Limb (tissue), 2 donors: ENCODE results near the gene CIDEB.
A peak's percentile ranks its signal among the peaks of the same experiment; 100 is the strongest.
"Not testable (repeated sequence)": the region's sequence is repeated elsewhere in the genome, so short reads cannot be mapped to it uniquely, and the experiment has no call there.

Source experiments
- DNase-seq, 2 donors: peaks; one replicate each; pipeline ENCODE4 v3.0.0-alpha.2; 2016; ENCODE audit errors: extremely low spot score in 2 of 2

CIDEB gene, protein sequence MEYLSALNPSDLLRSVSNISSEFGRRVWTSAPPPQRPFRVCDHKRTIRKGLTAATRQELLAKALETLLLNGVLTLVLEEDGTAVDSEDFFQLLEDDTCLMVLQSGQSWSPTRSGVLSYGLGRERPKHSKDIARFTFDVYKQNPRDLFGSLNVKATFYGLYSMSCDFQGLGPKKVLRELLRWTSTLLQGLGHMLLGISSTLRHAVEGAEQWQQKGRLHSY

DNA sequence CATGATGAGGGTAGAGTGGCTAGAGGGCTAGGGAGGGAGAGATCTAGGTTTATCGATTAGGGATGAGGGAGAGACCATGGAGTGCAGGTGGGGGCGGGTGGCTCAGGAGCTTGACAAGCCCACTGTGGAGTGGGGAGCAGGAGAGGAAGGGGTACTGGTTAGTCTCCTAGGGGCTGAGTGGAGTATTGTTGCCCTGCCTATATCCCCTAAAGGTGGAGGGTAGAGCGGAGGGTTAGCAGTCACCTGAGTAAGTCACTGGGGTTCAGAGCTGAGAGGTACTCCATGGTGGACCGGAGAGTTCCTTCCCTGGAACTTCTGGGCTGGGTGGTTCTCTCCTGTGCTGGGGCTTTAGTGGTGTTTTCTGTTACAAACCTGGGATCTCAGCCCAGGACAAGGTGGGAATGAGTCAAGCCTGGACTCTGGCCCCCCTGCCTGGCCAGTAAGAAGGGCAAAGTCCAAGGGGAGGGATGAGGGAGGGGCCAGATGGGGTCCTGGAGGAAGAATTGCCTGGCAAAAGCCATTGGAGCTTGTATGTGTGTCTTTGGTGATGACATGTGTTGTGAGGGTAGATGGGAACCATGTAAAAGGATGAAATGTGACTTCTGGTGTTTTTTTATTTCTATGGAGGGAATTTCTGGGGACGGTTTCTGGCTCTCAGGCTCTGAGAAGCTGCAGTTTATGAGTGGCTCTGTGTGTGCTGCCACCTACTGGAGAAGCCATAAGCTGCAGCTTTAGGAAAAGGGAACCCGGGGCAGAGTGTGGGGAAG, at the start of gene CIDEB:
Gene CIDEB, minus strand, starts transcription at position 403 of the 767 bp plus-strand sequence. Its CDS starts 119 bp downstream, at position 284.
- peak; percentile 43 to 70 for DNase-seq

GRCh38 chr14:24356208-24356607, 48.4 kb upstream of the CIDEB start:
- no peak for DNase-seq

- no peak for DNase-seq
Observed at GRCh38 chr14:24355009-24355408, 47.2 kb upstream of the CIDEB start.

GRCh38 chr14:24354482-24354825, 46.7 kb upstream of the CIDEB start:
- DNase-seq, result not testable (repeated sequence)

GRCh38 chr14:24353559-24354481, 46.0 kb upstream of the CIDEB start:
- DNase-seq, result no peak

DNA sequence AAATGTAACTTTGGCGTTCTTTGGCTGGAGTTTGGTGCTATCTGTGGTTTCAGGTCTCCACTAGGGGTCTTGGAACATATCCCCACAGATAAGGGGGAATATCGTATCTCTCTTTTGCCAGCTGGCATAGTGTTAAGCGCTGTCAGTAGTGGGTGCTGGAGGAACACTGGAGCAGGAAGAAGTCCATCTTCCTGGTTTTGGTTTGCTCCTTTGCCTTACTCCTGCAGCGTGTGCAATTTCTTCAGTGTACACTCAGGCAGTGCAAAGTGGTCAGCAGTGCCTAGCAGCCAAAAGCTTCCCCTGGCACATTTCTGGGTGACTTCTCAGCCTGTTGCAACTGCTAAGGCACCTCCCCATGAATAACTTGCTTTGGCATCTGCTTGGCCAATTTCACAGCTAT, 43.7 kb upstream of the CIDEB start:
- no peak for DNase-seq

- no peak for DNase-seq
Observed at GRCh38 chr14:24349742-24350141, 42.0 kb upstream of the CIDEB start.

- DNase-seq, result no peak
Observed at GRCh38 chr14:24348186-24348585, 40.4 kb upstream of the CIDEB start.

GRCh38 chr14:24347134-24347533, 39.4 kb upstream of the CIDEB start:
- no peak for DNase-seq

DNA sequence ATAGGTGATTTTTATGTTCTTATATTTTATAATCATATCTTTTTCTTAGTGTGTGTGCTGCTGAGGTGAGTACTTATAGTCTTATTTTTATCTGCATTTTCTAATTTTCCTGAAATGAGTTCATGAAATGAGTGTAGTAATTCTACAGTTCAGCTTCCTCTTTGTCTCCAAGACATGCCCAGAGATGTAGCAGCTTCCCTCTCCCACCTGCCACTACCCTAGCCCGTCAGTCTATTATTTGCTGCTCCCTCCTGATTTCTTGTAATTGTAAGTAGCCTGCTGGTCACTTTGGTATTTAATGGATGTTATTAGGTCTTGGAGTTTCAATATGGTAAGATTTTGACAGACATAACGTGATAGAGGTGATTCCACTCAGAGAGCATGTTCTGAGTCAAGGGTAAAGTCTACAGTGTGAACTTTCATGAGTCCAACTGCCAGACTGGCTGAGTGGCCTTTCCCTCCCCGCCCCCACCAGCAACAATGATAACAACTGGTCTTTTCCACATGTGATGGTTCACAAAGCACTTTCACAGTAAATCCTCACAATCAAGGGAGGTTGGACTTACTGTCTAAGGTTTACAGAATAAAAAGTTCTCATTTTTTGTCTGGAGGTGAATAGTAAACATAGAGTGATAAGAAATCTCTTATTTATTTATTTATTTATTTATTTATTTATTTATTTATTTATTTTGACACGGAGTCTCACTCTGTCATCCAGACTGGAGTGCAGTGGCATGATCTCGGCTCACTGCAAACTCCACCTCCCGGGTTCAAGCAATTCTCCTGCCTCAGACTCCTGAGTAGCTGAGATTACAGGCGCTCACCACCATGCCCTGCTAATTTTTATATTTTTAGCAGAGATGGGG, 36.3 kb upstream of the CIDEB start:
- DNase-seq, result no peak

DNA sequence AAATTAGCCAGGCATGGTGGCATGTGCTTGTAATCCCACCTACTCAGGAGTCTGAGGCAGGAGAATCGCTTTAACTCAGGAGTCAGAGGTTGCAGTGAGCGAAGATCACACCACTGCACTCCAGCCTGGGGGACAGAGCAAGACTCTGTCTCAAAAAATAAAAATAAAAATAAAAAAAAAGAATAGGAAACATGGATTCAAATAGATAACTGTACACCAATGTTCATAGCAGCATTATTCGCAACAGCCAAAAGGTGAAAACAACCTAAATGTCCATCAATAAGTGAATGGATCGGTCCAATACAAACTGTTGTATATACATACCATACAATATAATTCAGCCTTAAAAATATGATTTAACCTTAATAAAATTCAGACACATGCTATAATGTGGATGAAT, 35.1 kb upstream of the CIDEB start:
- no peak for DNase-seq

- DNase-seq, result no peak
Observed at GRCh38 chr14:24340606-24341005, 32.8 kb upstream of the CIDEB start.

DNA sequence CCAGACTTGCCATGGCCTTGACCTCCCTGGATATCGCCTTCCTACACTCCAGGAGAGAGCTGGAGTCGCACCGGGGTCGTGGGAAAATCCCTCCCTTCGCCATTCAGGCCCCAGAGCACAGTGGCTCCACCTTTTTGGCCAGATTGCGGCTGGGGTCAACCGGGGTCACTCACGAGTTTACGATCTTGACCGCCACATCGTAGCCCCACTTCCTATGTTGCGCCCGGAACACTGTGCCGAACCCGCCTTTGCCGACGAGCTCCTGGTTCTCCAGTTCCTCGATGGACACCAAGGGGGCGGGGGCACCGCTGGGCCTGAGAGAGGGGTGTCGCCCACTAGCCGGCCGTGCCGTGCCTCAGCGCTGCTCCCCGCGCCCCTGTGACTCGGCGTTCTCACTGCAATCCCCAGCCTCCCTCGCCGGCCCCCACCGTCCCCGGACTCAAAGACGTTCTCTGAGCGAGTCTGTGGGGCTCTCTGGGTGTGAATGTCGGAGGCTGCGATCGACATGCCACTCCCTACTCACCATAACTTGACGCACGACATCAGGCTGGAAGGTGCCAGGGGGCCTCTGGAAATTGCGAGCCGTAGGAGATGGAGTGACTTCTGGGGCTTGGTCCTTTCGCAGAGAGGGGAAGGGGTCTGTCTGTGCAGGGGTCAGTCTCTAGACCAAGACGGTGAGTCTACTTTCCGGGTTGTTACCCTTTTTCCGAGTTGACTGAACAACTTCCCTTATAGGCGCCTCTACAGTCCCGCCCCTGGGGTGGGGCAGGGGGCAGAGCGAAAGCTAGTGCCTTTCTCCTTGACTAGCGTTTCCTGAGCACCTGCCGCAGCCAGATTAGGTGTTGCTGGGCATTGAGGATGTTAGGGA, 31.7 kb upstream of the CIDEB start, which contains the start of gene RIPK3:
Gene RIPK3, minus strand, starts transcription at position 708 of the 868 bp plus-strand sequence. Its CDS starts 165 bp downstream, at position 543.
- DNase-seq, result no peak

- DNase-seq, result no peak
Observed at GRCh38 chr14:24338843-24339242, 31.1 kb upstream of the CIDEB start.

DNA sequence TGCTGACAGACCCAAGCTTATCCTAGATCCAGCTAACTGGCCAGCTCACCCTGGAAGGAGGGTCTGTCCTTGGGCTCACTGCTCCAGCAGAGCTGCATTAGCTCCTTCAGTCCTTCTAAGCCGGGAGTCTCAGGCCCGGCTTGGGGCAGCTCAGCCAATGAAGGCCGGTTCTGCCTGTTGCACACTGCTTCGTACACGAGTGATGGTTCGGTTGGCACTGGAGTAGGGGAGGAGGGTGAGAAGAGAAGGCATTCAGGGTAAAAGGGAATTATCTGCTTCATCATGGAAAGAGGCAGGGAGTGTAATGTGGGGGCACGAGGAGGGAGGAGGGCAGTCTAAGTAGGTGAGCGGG, 30.0 kb upstream of the CIDEB start:
- DNase-seq, result no peak

GRCh38 chr14:24337144-24337823, 29.5 kb upstream of the CIDEB start:
- no peak for DNase-seq

- DNase-seq, result no peak
Observed at GRCh38 chr14:24335461-24336171, 27.8 kb upstream of the CIDEB start.

- no peak for DNase-seq
Observed at GRCh38 chr14:24334431-24335291, 26.9 kb upstream of the CIDEB start, which contains the start of gene ADCY4. ADCY4 (minus strand) TSS chr14:24335071; CDS start chr14:24334652, 419 bp downstream.
